ENCODE data around the gene EDEM3.

GRCh38 chr1:184771190-184771691 lies 16.6 kb upstream of the EDEM3 start:
- TF ChIP-seq, protein P1, sequence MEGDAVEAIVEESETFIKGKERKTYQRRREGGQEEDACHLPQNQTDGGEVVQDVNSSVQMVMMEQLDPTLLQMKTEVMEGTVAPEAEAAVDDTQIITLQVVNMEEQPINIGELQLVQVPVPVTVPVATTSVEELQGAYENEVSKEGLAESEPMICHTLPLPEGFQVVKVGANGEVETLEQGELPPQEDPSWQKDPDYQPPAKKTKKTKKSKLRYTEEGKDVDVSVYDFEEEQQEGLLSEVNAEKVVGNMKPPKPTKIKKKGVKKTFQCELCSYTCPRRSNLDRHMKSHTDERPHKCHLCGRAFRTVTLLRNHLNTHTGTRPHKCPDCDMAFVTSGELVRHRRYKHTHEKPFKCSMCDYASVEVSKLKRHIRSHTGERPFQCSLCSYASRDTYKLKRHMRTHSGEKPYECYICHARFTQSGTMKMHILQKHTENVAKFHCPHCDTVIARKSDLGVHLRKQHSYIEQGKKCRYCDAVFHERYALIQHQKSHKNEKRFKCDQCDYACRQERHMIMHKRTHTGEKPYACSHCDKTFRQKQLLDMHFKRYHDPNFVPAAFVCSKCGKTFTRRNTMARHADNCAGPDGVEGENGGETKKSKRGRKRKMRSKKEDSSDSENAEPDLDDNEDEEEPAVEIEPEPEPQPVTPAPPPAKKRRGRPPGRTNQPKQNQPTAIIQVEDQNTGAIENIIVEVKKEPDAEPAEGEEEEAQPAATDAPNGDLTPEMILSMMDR (IDR thresholded peaks at IDR 0.05), result no peak
- TF ChIP-seq POLR2A (IDR thresholded peaks at IDR 0.05), result no peak
